ENCODE data around the gene NPC1L1. TPM values are rescaled to one million over a fixed set of nuclear protein-coding genes. Genes with fewer than 3 reads are reported as not detected.

Gene NPC1L1
- total RNA-seq, 1 experiment from 2014 or later = 0.15 TPM

GRCh38 chr7:44476313-44476712, 64.8 kb downstream of the NPC1L1 start:
- CTCF ChIA-PET = interaction anchor here (2.0 kb wide), 1 partner anchor 235 kb away, joined by 5 read pairs; no protein-coding TSS in a partner anchor
- POLR2A ChIA-PET = no interaction called here

GRCh38 chr7:44473295-44473694, 67.8 kb downstream of the NPC1L1 start:
- Mint-ChIP-seq H3K4me3 (no peak overlapping the region), H3K36me3 (peaks cover 32% of the 10 kb centered on the region), H3K27me3 (ENCODE audit: low read depth) (no peaks in the 10 kb centered on the region), H3K27ac (no peak overlapping the region), H3K4me1 (no peaks in the 10 kb centered on the region), H3K9me3 (no peaks in the 10 kb centered on the region)
- ChIA-PET POLR2A (no interaction called here), CTCF (no interaction called here)
- no peak for TF ChIP-seq ZNF138 (CRISPR knock-in tag; conservative IDR thresholded peaks at IDR 0.05)
- no peak for TF ChIP-seq ATF1 (CRISPR knock-in tag; IDR thresholded peaks at IDR 0.05)
- ATAC-seq = no peak
- DNase-seq (ENCODE audit: low spot score) = no peak

More at GRCh38 chr7:44476313-44476712, 64.8 kb downstream of the NPC1L1 start:
- DNase-seq (ENCODE audit: low spot score) = no peak
- ATAC-seq = no peak
- Mint-ChIP-seq H3K4me3 (no peak overlapping the region), H3K27ac (no peak overlapping the region), H3K27me3 (ENCODE audit: low read depth) (no peaks in the 10 kb centered on the region; the same call in 1 of the 2 replicates), H3K4me1 (no peaks in the 10 kb centered on the region), H3K36me3 (peaks cover 42% of the 10 kb centered on the region), H3K9me3 (no peaks in the 10 kb centered on the region)
- no peak for TF ChIP-seq GABPB1 (CRISPR knock-in tag; IDR thresholded peaks at IDR 0.05)
- TF ChIP-seq TP53 (CRISPR knock-in tag; IDR thresholded peaks at IDR 0.05) = no peak
- no peak for TF ChIP-seq CTCF (IDR thresholded peaks at IDR 0.05)
- no peak for TF ChIP-seq NFYB (CRISPR knock-in tag; conservative IDR thresholded peaks at IDR 0.05; ENCODE audit: low read depth)
- TF ChIP-seq E2F1 (CRISPR knock-in tag; IDR thresholded peaks at IDR 0.05) = no peak
- TF ChIP-seq ZNF423 (CRISPR knock-in tag; IDR thresholded peaks at IDR 0.05) = no peak
- TF ChIP-seq TEAD1 (CRISPR knock-in tag; IDR thresholded peaks at IDR 0.05) = no peak
- TF ChIP-seq ZNF121 (CRISPR knock-in tag; IDR thresholded peaks at IDR 0.05) = no peak
- TF ChIP-seq ZMAT4 (CRISPR knock-in tag; IDR thresholded peaks at IDR 0.05) = no peak

GRCh38 chr7:44472843-44473242, 68.3 kb downstream of the NPC1L1 start:
- no peak for DNase-seq (ENCODE audit: low spot score)
- TF ChIP-seq RELA (CRISPR knock-in tag; IDR thresholded peaks at IDR 0.05; ENCODE audit: borderline replicate concordance) (no peak), NFYB (CRISPR knock-in tag; conservative IDR thresholded peaks at IDR 0.05; ENCODE audit: low read depth) (no peak)
- Mint-ChIP-seq H3K36me3 (peaks cover 36% of the 10 kb centered on the region), H3K27me3 (ENCODE audit: low read depth) (no peaks in the 10 kb centered on the region), H3K4me1 (no peaks in the 10 kb centered on the region), H3K27ac (no peak overlapping the region), H3K4me3 (no peak overlapping the region), H3K9me3 (no peaks in the 10 kb centered on the region)
- CTCF ChIA-PET = no interaction called here
- POLR2A ChIA-PET = no interaction called here
- ATAC-seq = no peak

- no peak for ATAC-seq
- ChIA-PET POLR2A (no interaction called here), CTCF (no interaction called here)
- Mint-ChIP-seq H3K4me1 (no peaks in the 10 kb centered on the region), H3K36me3 (peaks cover 38% of the 10 kb centered on the region), H3K4me3 (no peak overlapping the region), H3K27ac (no peak overlapping the region), H3K27me3 (ENCODE audit: low read depth) (no peaks in the 10 kb centered on the region), H3K9me3 (no peaks in the 10 kb centered on the region)
- no peak for TF ChIP-seq ESRRA (CRISPR knock-in tag; IDR thresholded peaks at IDR 0.05; ENCODE audit: borderline replicate concordance)
- no peak for TF ChIP-seq AFF4 (CRISPR knock-in tag; IDR thresholded peaks at IDR 0.05; ENCODE audit: borderline replicate concordance)
- no peak for TF ChIP-seq JAZF1 (CRISPR knock-in tag; IDR thresholded peaks at IDR 0.05)
- no peak for DNase-seq (ENCODE audit: low spot score)
Measured at GRCh38 chr7:44471850-44472249, 69.3 kb downstream of the NPC1L1 start.
